ENCODE results near the gene RGS8.
"Not testable (repeated sequence)": the region's sequence is repeated elsewhere in the genome, so short reads cannot be mapped to it uniquely, and the experiment has no call there.

GRCh38 chr1:182693139-182693538 lies 8.8 kb upstream of the RGS8 start:
- TF ChIP-seq FOXK2 (IDR thresholded peaks at IDR 0.05); L3MBTL2 (conservative IDR thresholded peaks at IDR 0.05); SP1 (IDR thresholded peaks at IDR 0.05); BHLHE40 (IDR thresholded peaks at IDR 0.05; ENCODE audit: borderline replicate concordance); FOXM1 (IDR thresholded peaks at IDR 0.05; ENCODE audit: borderline replicate concordance); SUZ12 (IDR thresholded peaks at IDR 0.05); FOXA1 (IDR thresholded peaks at IDR 0.05); ZNF384 (IDR thresholded peaks at IDR 0.05); TARDBP (IDR thresholded peaks at IDR 0.05); PKNOX1 (IDR thresholded peaks at IDR 0.05); NFRKB (IDR thresholded peaks at IDR 0.05); HDGF (IDR thresholded peaks at IDR 0.05; ENCODE audit: borderline replicate concordance): not testable (repeated sequence)

All from HEK293T (cell line).